ENCODE data around the gene CDKN2D.
A peak's percentile ranks its signal among the peaks of the same experiment; 100 is the strongest.

The CDKN2D gene

DNA sequence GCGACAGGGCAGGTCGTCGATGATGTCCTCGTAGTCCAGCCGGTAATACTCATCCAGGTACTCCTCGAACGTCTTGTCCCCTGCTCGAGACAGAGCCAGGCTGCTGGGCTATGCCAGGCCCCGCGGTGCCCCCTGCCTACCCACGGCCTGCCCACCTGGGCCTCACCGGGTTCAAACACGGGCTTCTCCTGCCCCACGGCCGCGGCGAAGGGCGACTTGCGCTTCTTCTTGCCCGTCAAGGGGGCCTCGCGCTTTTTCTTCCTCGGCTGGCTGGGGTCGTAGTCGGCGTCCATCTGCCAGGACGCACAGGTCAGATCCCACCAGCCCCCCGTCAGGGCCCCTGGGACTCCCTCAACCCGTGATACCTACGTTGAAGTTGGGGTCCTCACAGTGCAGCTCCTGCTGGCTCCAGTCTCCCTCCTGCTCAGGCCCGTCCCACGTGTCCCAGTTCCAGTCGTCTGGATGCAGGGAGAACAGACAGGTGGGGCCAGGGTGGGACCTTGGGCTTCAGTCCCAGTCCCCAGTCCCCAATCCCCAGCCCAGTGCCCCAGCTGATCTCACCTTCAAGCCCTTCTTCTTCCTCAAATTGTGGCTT, 11.1 kb downstream of the CDKN2D start:
- TF ChIP-seq, protein P1, sequence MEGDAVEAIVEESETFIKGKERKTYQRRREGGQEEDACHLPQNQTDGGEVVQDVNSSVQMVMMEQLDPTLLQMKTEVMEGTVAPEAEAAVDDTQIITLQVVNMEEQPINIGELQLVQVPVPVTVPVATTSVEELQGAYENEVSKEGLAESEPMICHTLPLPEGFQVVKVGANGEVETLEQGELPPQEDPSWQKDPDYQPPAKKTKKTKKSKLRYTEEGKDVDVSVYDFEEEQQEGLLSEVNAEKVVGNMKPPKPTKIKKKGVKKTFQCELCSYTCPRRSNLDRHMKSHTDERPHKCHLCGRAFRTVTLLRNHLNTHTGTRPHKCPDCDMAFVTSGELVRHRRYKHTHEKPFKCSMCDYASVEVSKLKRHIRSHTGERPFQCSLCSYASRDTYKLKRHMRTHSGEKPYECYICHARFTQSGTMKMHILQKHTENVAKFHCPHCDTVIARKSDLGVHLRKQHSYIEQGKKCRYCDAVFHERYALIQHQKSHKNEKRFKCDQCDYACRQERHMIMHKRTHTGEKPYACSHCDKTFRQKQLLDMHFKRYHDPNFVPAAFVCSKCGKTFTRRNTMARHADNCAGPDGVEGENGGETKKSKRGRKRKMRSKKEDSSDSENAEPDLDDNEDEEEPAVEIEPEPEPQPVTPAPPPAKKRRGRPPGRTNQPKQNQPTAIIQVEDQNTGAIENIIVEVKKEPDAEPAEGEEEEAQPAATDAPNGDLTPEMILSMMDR (IDR thresholded peaks at IDR 0.05; ENCODE audit: low read depth, low read length, missing control alignments): no peak
- H3K4me3 ChIP-seq (replicated peaks; ENCODE audit: low read depth, low read length): no peak overlapping the region
- DNase-seq (ENCODE audit: extremely low read depth, low read depth): no peak

DNA sequence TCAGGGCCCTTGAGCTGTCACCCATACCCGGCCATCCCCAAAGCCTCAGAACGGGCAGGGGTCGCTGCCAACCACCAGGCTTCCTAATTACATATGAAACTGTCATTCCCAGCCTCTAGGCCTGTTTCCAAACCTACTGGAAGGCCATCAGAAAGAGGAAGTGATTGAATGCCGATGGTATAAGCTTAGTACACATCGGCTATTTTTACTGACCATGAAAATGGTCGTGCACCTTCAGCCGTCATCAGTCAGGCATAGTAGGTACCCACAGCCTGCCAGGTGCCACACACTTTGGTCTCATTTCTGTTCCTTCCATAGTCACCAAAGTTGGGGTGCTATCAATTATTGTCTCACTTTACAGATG, 13.2 kb downstream of the CDKN2D start:
- DNase-seq (ENCODE audit: extremely low read depth, low read depth): no peak
- TF ChIP-seq, protein P1 (IDR thresholded peaks at IDR 0.05; ENCODE audit: low read depth, low read length, missing control alignments): no peak
- no peak overlapping the region for H3K4me3 ChIP-seq (replicated peaks; ENCODE audit: low read depth, low read length)

DNA sequence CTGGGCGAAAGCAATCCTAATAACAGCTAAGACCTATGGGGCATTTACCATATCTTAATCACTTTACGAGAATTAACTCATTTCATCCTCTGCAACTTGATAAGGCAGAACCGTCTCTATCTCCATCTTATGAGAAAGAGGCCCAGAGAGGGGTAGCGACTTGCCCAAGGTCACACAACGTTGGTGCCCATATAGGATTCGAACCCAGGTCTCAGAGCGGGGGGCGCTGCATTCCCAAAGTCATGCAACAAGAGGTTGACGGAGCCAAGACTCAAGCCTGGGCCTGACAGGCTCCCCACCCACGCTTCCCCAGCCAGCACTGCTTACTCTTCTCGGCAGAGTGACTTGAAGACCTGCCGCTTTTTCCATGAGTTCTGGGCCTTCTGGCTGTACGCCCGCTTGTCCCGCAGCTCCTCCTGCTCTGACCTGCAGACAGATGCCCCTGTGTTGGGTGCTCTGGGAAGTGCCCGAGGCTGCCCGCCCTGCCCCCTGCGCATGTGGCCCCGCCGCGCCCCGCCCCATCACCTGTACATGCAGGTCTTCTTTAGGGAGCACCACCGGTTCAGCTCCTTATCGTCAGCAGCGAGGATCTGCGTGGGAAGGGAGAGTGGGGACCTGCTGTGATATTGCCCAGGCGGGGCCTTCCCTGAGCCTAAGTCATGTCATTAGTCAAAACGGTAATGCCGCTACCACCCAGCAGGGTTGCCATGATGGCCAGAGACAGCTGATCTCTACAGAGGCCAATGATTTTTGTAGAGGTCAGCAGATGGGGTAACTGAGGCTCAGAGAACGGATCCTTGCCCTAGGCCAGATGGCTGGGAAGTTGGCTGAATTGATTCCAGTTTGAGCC, 13.8 kb downstream of the CDKN2D start:
- DNase-seq (ENCODE audit: extremely low read depth, low read depth): no peak
- no peak overlapping the region for H3K4me3 ChIP-seq (replicated peaks; ENCODE audit: low read depth, low read length)
- TF ChIP-seq, protein P1 (IDR thresholded peaks at IDR 0.05; ENCODE audit: low read depth, low read length, missing control alignments): peak; percentile 6

DNA sequence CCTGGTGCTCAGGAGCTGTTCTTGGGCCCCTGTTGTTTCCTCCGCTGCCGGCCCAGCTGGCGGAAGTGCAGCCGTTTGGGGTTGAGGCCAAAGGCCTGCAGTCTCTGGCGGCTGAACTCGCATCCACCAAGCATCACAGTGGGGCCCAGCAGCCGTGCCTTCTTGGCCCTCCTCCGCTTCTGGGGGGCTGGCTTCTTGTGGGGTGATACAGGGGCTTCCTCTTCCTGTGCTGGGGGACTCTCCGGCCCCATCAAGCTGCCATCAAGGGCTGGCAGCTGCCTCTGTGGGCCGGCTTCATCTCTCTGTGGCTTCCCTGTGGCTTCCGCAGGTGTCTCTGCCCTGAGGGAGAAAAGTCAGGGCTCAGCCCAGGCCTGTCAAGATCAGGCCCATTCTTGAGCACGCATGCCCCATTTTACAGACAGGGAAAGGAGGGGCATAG, 14.8 kb downstream of the CDKN2D start:
- H3K4me3 ChIP-seq (replicated peaks; ENCODE audit: low read depth, low read length): no peak overlapping the region
- no peak for DNase-seq (ENCODE audit: extremely low read depth, low read depth)
- TF ChIP-seq, protein P1 (IDR thresholded peaks at IDR 0.05; ENCODE audit: low read depth, low read length, missing control alignments): no peak

DNA sequence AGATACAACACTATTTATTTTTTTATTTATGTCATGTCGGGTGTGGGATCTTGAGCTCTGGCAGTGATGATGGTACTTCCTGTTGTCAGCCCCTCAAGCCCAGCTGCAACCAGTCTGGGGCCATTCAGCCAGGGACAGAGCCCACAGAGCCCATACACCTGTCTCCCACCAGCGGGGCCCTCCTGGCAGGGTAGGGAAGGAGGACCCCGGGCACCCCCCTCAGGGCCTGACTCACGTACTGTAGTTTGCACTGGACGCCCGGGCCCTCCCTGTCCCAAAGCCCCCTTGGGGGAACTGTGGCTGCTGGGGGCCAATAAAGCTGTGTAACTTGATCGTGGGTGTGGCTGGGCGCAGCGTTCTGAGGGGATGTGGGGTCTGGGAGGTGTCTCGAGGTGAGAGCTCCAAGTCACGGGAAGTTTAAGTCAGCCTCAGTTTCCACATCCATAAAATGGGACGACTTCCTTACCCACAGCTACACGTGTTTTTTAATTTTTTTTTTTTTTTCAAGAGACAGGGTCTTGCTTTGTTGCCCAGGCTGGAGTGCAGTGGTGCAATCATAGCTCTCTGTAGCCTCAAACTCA, 15.6 kb downstream of the CDKN2D start:
- no peak for DNase-seq (ENCODE audit: extremely low read depth, low read depth)
- no peak overlapping the region for H3K4me3 ChIP-seq (replicated peaks; ENCODE audit: low read depth, low read length)
- TF ChIP-seq, protein P1 (IDR thresholded peaks at IDR 0.05; ENCODE audit: low read depth, low read length, missing control alignments): no peak

DNA sequence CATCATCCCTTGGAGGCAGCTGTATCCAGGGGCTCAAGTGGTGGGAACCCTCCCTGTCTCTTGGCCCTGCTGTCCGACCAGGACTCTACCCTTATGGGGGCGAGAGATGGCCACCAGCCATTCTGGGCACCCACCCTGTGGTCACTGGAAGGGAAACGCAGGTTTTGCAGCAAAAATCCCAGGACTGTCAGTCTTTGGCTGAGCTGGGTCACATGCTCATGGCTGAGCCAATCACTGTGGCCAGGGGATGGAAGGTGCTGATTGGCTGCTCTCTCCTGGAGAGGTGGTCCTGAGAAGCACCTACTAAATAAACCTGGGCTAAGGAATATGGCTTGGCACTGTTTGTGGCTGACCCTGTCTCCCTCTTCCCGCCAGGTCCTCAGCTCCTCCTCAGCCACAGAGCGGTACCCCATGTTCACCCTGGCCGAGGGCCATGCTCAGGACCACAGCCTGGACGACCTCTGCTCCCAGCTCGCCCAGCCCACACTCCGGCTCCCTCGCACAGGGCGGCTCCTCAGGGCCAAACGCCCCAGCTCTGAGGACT, 16.2 kb downstream of the CDKN2D start:
- TF ChIP-seq, protein P1 (IDR thresholded peaks at IDR 0.05; ENCODE audit: low read depth, low read length, missing control alignments): no peak
- H3K4me3 ChIP-seq (replicated peaks; ENCODE audit: low read depth, low read length): no peak overlapping the region
- peak; percentile 20 for DNase-seq (ENCODE audit: extremely low read depth, low read depth)
